Measurements from ENCODE around the gene DISC1.
"Not testable (repeated sequence)": the region's sequence is repeated elsewhere in the genome, so short reads cannot be mapped to it uniquely, and the experiment has no call there.

DISC1 gene

GRCh38 chr1:231638647-231639046, 12.1 kb downstream of the DISC1 start:
- no peak for DNase-seq (ENCODE audit: low spot score)

GRCh38 chr1:231639819-231640218, 13.2 kb downstream of the DISC1 start:
- DNase-seq (ENCODE audit: low spot score), result no peak

GRCh38 chr1:231641444-231641843, 14.9 kb downstream of the DISC1 start:
- DNase-seq (ENCODE audit: low spot score), result not testable (repeated sequence)

- not testable (repeated sequence) for DNase-seq (ENCODE audit: low spot score)
Observed at GRCh38 chr1:231642061-231642460, 15.5 kb downstream of the DISC1 start.

- DNase-seq (ENCODE audit: low spot score), result no peak
Observed at GRCh38 chr1:231642618-231643017, 16.0 kb downstream of the DISC1 start.

- no peak for DNase-seq (ENCODE audit: low spot score)
Observed at GRCh38 chr1:231643071-231643934, 16.7 kb downstream of the DISC1 start.

GRCh38 chr1:231643935-231644237, 17.3 kb downstream of the DISC1 start:
- no peak for DNase-seq (ENCODE audit: low spot score)

- DNase-seq (ENCODE audit: low spot score), result not testable (repeated sequence)
Observed at GRCh38 chr1:231645634-231646033, 19.0 kb downstream of the DISC1 start.

- DNase-seq (ENCODE audit: low spot score), result not testable (repeated sequence)
Observed at GRCh38 chr1:231646165-231646564, 19.6 kb downstream of the DISC1 start.

- not testable (repeated sequence) for DNase-seq (ENCODE audit: low spot score)
Observed at GRCh38 chr1:231651621-231652260, 25.2 kb downstream of the DISC1 start.

- DNase-seq (ENCODE audit: low spot score), result no peak
Observed at GRCh38 chr1:231653632-231654031, 27.0 kb downstream of the DISC1 start.

- no peak for DNase-seq (ENCODE audit: low spot score)
Observed at GRCh38 chr1:231656741-231657140, 30.2 kb downstream of the DISC1 start.

GRCh38 chr1:231658223-231658622, 31.6 kb downstream of the DISC1 start:
- DNase-seq (ENCODE audit: low spot score), result not testable (repeated sequence)

- DNase-seq (ENCODE audit: low spot score), result no peak
Observed at GRCh38 chr1:231660198-231660597, 33.6 kb downstream of the DISC1 start.

- no peak for DNase-seq (ENCODE audit: low spot score)
Observed at GRCh38 chr1:231663211-231663792, 36.7 kb downstream of the DISC1 start.

GRCh38 chr1:231665101-231665500, 38.5 kb downstream of the DISC1 start:
- no peak for DNase-seq (ENCODE audit: low spot score)

GRCh38 chr1:231665726-231666125, 39.1 kb downstream of the DISC1 start:
- no peak for DNase-seq (ENCODE audit: low spot score)

- DNase-seq (ENCODE audit: low spot score), result no peak
Observed at GRCh38 chr1:231666220-231666936, 39.8 kb downstream of the DISC1 start.

- no peak for DNase-seq (ENCODE audit: low spot score)
Observed at GRCh38 chr1:231666937-231667608, 40.5 kb downstream of the DISC1 start.

GRCh38 chr1:231667896-231668506, 41.4 kb downstream of the DISC1 start:
- DNase-seq (ENCODE audit: low spot score), result no peak

- no peak for DNase-seq (ENCODE audit: low spot score)
Observed at GRCh38 chr1:231668826-231669225, 42.2 kb downstream of the DISC1 start.

Data from AG08396 (cell line).